Duodenal mucosa (tissue), 2 donors: ENCODE measurements around the gene MPND.
"Not testable (repeated sequence)": the region's sequence is repeated elsewhere in the genome, so short reads cannot be mapped to it uniquely, and the experiment has no call there.

Experiments used
- H3K27ac ChIP-seq: one replicate; pipeline ENCODE4 v1.7.0; 2013; ENCODE audit warnings: low read depth, low read length
- H3K27me3 ChIP-seq, 2 donors: one replicate each; pipeline ENCODE4 v1.7.0; 2013; ENCODE audit warnings: low read length in 2 of 2, control low read depth in 1 of 2; ENCODE audit not compliant: insufficient read depth in 2 of 2, control insufficient read depth in 1 of 2
- H3K36me3 ChIP-seq, 2 donors: one replicate each; pipeline ENCODE4 v1.7.0; 2013; ENCODE audit warnings: low read length in 2 of 2, control low read depth in 1 of 2; ENCODE audit not compliant: insufficient read depth in 2 of 2, control insufficient read depth in 1 of 2
- H3K4me1 ChIP-seq, 2 donors: one replicate each; pipeline ENCODE4 v1.7.0; 2013; ENCODE audit warnings: low read length in 2 of 2, control low read depth in 1 of 2; ENCODE audit not compliant: insufficient read depth in 2 of 2, control insufficient read depth in 1 of 2
- H3K4me3 ChIP-seq, 2 donors: one replicate each; pipeline ENCODE4 v1.7.0; 2013; ENCODE audit warnings: low read length in 2 of 2, low read depth in 1 of 2
- H3K9ac ChIP-seq, 2 donors: one replicate each; pipeline ENCODE4 v1.7.0; 2013; ENCODE audit warnings: low read length in 2 of 2, low read depth in 1 of 2
- H3K9me3 ChIP-seq, 2 donors: one replicate each; pipeline ENCODE4 v1.7.0; 2013; ENCODE audit warnings: low read length in 2 of 2, control low read depth in 1 of 2; ENCODE audit not compliant: control insufficient read depth in 1 of 2

MPND gene

GRCh38 chr19:4347521-4347920, 4.2 kb downstream of the MPND start:
- H3K36me3 ChIP-seq: peaks cover 0 to 14% of the 10 kb centered on the region in 2 donors
- H3K27ac ChIP-seq: no peak overlapping the region
- no peak overlapping the region for H3K4me3 ChIP-seq
- no peaks in the 10 kb centered on the region for H3K27me3 ChIP-seq
- H3K9ac ChIP-seq: no peak overlapping the region
- H3K4me1 ChIP-seq: peaks cover 6 to 10% of the 10 kb centered on the region in 2 donors
- H3K9me3 ChIP-seq: no peaks in the 10 kb centered on the region

- H3K9me3 ChIP-seq, H3K27me3 ChIP-seq, H3K9ac ChIP-seq, H3K4me3 ChIP-seq, H3K27ac ChIP-seq, H3K4me1 ChIP-seq: not testable (repeated sequence)
- peaks cover 0 to 14% of the 10 kb centered on the region in 2 donors for H3K36me3 ChIP-seq
Observed at GRCh38 chr19:4349225-4349624, 5.9 kb downstream of the MPND start.

GRCh38 chr19:4350111-4350510, 6.7 kb downstream of the MPND start:
- Histone ChIP-seq H3K27ac (no peak overlapping the region), H3K36me3 (peaks cover 0 to 14% of the 10 kb centered on the region in 2 donors), H3K4me3 (no peak overlapping the region), H3K27me3 (no peaks in the 10 kb centered on the region), H3K9me3 (no peaks in the 10 kb centered on the region), H3K4me1 (peaks cover 0 to 3% of the 10 kb centered on the region in 2 donors), H3K9ac (no peak overlapping the region)

DNA sequence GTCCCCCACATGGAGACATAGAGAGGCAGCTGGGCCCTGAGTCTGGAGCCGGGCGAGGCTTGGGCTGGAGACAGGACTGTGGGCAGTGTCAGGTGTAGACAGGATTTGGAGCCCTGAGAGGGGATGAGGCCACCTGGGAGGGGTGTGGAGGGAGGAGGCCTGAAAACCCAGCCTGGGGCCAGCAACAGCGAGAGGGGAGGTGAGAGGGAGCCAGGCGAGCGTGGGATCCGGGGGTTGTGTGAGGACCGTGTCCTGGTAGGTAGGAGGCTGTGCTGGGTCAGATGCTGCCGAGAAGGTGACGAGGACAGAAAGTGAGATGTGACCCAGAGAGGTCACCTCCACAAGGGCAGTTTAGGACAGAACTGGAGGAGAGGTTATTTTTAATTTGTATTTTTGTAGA, 7.4 kb downstream of the MPND start:
- no peaks in the 10 kb centered on the region for H3K27me3 ChIP-seq
- no peaks in the 10 kb centered on the region for H3K4me1 ChIP-seq
- no peak overlapping the region for H3K27ac ChIP-seq
- H3K9ac ChIP-seq: no peak overlapping the region
- H3K9me3 ChIP-seq: no peaks in the 10 kb centered on the region
- peaks cover 0 to 13% of the 10 kb centered on the region in 2 donors for H3K36me3 ChIP-seq
- no peak overlapping the region for H3K4me3 ChIP-seq

- H3K27me3 ChIP-seq: no peaks in the 10 kb centered on the region
- H3K9ac ChIP-seq: no peak overlapping the region
- peaks cover 0 to 7% of the 10 kb centered on the region in 2 donors for H3K36me3 ChIP-seq
- H3K27ac ChIP-seq: no peak overlapping the region
- H3K9me3 ChIP-seq: no peaks in the 10 kb centered on the region
- H3K4me1 ChIP-seq: no peaks in the 10 kb centered on the region
- no peak overlapping the region for H3K4me3 ChIP-seq
Observed at GRCh38 chr19:4352701-4353121, 9.3 kb downstream of the MPND start.

- H3K4me1 ChIP-seq: no peaks in the 10 kb centered on the region
- H3K36me3 ChIP-seq: peaks cover 3 to 21% of the 10 kb centered on the region in 2 donors
- no peak overlapping the region for H3K4me3 ChIP-seq
- no peak overlapping the region for H3K27ac ChIP-seq
- H3K9me3 ChIP-seq: no peaks in the 10 kb centered on the region
- no peak overlapping the region for H3K9ac ChIP-seq
- no peaks in the 10 kb centered on the region for H3K27me3 ChIP-seq
Observed at GRCh38 chr19:4354282-4354681, 10.9 kb downstream of the MPND start.

DNA sequence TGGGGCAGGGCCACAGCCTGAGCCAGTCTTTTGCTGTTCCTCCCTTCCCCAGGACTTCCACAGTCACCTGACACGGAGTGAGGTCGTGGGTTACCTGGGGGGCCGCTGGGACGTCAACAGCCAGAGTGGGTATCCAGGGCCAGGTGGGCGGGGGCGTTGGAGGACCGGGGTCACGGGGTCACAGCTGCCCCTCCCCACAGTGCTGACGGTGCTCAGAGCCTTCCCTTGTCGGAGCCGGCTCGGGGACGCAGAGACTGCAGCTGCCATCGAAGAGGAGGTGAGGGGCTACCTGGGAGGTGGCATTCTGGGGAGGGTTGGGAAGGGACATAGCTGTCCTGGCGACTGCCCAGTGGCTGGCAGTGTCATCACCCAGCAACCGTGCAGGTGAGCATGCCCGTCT, 11.5 kb downstream of the MPND start:
- Histone ChIP-seq H3K27ac (no peak overlapping the region), H3K9ac (no peak overlapping the region), H3K36me3 (peaks cover 7 to 24% of the 10 kb centered on the region in 2 donors), H3K9me3 (no peaks in the 10 kb centered on the region), H3K27me3 (no peaks in the 10 kb centered on the region), H3K4me1 (no peaks in the 10 kb centered on the region), H3K4me3 (no peak overlapping the region)

DNA sequence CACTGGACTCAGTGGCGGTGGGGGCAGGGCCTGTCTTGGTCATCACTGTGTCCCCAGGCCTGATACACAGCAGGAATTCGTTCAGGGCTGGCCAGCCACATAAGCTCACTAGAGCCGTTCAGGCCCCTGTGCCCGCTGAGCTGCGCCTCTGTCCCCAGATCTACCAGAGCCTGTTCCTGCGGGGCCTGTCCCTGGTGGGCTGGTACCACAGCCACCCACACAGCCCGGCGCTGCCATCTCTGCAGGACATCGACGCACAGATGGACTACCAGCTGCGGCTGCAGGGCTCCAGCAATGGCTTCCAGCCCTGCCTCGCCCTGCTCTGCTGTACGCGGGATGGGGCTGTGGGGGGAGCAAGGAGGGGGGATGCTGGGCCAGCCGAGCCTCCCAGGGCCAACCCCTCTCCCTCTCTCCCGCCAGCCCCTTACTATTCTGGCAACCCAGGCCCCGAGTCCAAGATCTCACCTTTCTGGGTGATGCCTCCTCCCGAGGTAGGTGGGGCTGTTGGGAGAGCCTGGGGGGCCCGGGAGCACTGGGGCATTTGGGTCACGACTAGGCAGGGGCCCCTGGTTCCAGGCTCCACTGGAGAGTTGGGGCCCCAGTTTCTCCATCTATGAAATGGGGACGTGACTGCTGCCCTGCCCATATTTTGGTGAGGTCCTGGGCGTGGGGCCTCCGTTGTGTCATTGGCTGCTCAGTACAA, 13.9 kb downstream of the MPND start:
- peaks cover 17 to 39% of the 10 kb centered on the region in 2 donors for H3K36me3 ChIP-seq
- H3K27me3 ChIP-seq: no peaks in the 10 kb centered on the region
- no peak overlapping the region for H3K27ac ChIP-seq
- no peak overlapping the region for H3K9ac ChIP-seq
- H3K9me3 ChIP-seq: no peaks in the 10 kb centered on the region
- no peaks in the 10 kb centered on the region for H3K4me1 ChIP-seq
- H3K4me3 ChIP-seq: no peak overlapping the region

DNA sequence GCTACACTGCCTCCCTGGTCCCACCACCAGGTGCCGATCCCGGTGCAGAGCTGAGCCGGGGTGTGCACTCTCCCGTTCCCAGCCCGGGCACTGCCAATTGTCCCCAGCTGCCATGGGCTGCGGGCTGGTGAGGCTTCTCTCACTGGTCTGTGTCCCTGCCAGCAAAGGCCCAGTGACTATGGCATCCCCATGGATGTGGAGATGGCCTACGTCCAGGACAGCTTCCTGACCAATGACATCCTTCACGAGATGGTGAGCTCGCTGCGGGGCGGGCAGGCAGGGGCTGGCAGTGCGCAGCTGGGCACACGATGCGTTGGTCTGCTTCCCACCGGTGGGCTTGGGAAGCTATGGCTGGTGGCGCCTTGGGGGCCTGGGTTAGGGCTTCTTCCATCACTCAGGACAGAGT, 14.6 kb downstream of the MPND start:
- H3K27me3 ChIP-seq: no peaks in the 10 kb centered on the region
- no peak overlapping the region for H3K4me3 ChIP-seq
- no peak overlapping the region for H3K9ac ChIP-seq
- H3K4me1 ChIP-seq: no peaks in the 10 kb centered on the region
- H3K36me3 ChIP-seq: peaks cover 24 to 46% of the 10 kb centered on the region in 2 donors
- no peaks in the 10 kb centered on the region for H3K9me3 ChIP-seq
- H3K27ac ChIP-seq: no peak overlapping the region

DNA sequence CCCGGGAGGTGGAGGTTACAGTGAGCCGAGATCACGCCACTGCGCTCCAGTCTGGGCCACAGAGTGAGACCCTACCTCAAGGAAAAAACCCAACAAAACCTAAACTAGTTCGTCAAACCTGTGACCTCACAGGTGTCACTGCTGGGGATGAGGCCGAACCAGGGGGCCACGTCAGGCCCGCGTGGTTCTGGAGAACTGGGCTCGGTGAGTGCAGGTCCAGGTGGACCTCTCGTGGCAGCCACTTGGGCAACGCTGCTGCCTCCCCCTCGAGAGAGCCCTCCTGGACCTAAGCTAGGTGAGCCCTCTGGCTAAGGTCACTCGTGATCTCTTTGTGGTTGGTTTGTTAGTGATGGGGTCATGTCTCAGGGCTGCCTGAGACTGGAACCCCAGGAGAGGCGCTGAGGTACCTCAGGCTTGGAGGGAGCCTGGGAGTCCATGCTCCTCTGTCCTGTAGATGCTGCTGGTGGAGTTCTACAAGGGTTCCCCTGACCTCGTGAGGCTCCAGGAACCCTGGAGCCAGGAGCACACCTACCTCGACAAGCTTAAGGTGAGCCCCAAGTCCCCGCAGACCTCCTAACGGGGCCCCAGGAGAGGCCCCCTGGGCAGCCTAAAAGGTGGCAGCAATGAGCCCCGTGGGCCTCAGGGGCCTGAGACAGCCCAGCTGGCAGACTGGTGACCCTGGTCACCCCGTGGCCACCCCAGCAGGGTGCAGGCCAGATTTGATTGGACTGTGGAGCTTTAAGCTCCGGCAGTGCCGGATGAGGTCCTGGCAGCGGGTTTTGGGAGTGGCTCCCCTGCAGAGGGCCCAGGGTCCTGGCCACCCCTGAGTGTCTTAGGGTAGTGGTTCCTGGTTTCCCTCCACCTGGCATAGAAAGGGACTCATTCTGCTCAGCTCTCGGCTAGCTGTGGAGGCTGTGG, 15.6 kb downstream of the MPND start:
- Histone ChIP-seq H3K9me3 (no peaks in the 10 kb centered on the region), H3K4me3 (no peak overlapping the region), H3K27ac (no peak overlapping the region), H3K36me3 (peaks cover 34 to 56% of the 10 kb centered on the region in 2 donors), H3K4me1 (no peaks in the 10 kb centered on the region), H3K9ac (no peak overlapping the region), H3K27me3 (no peaks in the 10 kb centered on the region)
